GM23338 (cell line): Measurements from ENCODE around the gene MAT2A.

Source experiments
- CREB1 ChIP-seq: fragments of 250-450 bp; sonication (Bioruptor Pico); IDR thresholded peaks from 2 replicates; pipeline ENCODE4 v1.5.0; 2020; ENCODE audit warnings: low read depth, mild to moderate bottlenecking, moderate library complexity
- CTCF ChIP-seq, 2 experiments: fragments of 200-600 bp in 1 of 2; sonication (generic) in 1 of 2; conservative IDR thresholded peaks; 2 replicates each; pipeline versions ENCODE4 v1.5.1 to v1.6.1; 2016 to 2017; ENCODE audit warnings: antibody characterized with exemption in 2 of 2, low read depth in 2 of 2, mild to moderate bottlenecking in 2 of 2, moderate library complexity in 1 of 2
- EZH2 ChIP-seq: fragments of 200-600 bp; sonication (generic); IDR thresholded peaks from one replicate; pipeline ENCODE4 v1.8.0; 2017; ENCODE audit warnings: antibody characterized with exemption, mild to moderate bottlenecking, low read depth; ENCODE audit not compliant: unreplicated experiment
- EZH2phosphoT487 ChIP-seq: fragments of 200-600 bp; sonication (generic); IDR thresholded peaks from one replicate; pipeline ENCODE4 v1.8.1; 2018; ENCODE audit warnings: antibody characterized with exemption; ENCODE audit not compliant: unreplicated experiment
- JUNB ChIP-seq: IDR thresholded peaks from one replicate; pipeline ENCODE4 v1.6.1; 2016; ENCODE audit warnings: antibody characterized with exemption; ENCODE audit not compliant: unreplicated experiment
- NANOG ChIP-seq: IDR thresholded peaks from 2 replicates; pipeline ENCODE4 v1.6.1; 2016; ENCODE audit warnings: antibody characterized with exemption, borderline replicate concordance
- POLR2AphosphoS5 ChIP-seq: IDR thresholded peaks from 2 replicates; pipeline ENCODE4 v1.6.1; 2016; ENCODE audit warnings: antibody characterized with exemption, low read depth
- REST ChIP-seq: IDR thresholded peaks from one replicate; pipeline ENCODE4 v1.6.1; 2018; ENCODE audit warnings: antibody characterized with exemption; ENCODE audit not compliant: unreplicated experiment
- ZNF114 ChIP-seq: fragments of 250-450 bp; sonication (Bioruptor Pico); IDR thresholded peaks from 2 replicates; pipeline ENCODE4 v1.5.0; 2020; ENCODE audit warnings: mild to moderate bottlenecking, moderate library complexity
- ZNF331 ChIP-seq: fragments of 250-450 bp; sonication (Bioruptor Pico); IDR thresholded peaks from 2 replicates; pipeline ENCODE4 v1.5.0; 2020; ENCODE audit warnings: low read depth, mild to moderate bottlenecking, moderate library complexity
- ZNF462 ChIP-seq: fragments of 250-450 bp; sonication (Bioruptor Pico); IDR thresholded peaks from 2 replicates; pipeline ENCODE4 v1.5.0; 2020; ENCODE audit warnings: mild to moderate bottlenecking, moderate library complexity

GRCh38 chr2:85534881-85535280, 4.1 kb upstream of the MAT2A start:
- TF ChIP-seq CTCF (conservative IDR thresholded peaks at IDR 0.05; ENCODE audit: low read depth in 2 of 2) (no peak), POLR2AphosphoS5 (no peak), EZH2phosphoT487 (no peak), ZNF331 (no peak), REST (no peak), EZH2 (no peak), JUNB (no peak), CREB1 (CRISPR knock-in tag) (no peak), ZNF114 (CRISPR knock-in tag) (no peak), ZNF462 (no peak), NANOG (no peak)
